ENCODE results near the gene TSC22D1. TPM values are rescaled to one million over a fixed set of nuclear protein-coding genes. Genes with fewer than 3 reads are reported as not detected.

TSC22D1 gene
- total RNA-seq, 1 donor from 2014 or later, result 7.0 TPM

DNA sequence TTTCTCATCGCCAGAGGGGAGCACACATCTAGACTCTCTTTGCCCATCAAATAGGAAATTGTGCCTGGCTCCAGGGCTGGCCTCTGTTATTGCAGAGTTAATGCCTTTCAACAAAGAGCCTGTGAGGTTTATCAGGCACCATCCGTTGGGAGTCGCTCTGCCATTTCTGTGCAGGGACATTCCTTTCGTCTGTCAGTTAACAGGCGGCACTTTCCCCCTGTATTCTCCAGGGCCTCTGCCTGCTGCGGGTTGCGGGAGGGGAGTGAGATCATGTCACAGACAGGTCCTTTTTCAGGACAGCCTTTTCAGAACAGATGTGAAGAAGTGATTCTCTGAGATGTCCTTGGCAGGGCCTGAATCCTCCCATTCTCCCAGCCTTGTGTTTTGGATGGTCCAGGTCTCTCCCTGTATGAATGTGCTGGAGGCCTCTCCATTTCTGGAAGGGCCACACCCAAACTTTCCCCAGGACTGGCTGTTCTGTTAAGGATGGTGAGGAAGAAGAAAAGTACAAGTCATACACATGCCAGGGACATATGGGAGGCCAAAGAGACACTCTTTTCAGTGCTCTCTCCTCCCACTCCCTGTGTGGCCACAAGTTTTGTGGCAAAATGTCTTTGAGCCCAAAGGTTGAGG, 187.6 kb downstream of the TSC22D1 start:
- intact Hi-C loops (cut with micrococcal nuclease), result no loop called here

DNA sequence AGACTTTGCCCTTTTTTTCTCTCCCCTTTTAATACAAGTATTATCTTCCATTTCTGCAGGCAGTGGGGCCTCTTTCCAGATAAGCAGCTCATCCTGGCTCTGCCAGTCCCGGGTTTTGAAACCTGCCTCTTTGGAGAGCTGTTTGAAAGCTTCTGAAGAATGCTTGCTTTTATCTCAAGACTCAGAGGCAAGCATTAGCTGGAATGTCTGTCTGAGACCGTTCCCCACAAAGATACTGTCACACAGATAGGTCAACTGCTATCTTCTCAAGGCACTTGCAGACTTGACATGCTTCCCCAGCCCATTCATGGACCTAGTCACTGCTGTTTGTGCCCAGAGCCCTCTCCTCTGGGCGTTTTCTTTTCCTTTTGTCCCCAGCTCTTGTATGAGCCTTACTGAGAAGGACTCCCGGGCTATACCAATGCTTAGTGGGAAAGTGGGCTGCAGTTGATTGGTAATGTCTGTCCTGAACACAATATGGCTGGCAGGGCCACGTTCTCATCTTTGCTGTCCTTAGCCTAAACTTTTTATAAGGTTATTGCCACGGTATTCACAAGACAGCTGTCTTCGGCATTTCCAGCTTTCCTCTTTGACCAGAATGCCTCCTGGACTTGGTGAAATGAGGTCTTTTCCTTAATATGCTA, 189.1 kb downstream of the TSC22D1 start:
- intact Hi-C loops (cut with micrococcal nuclease), result no loop called here

DNA sequence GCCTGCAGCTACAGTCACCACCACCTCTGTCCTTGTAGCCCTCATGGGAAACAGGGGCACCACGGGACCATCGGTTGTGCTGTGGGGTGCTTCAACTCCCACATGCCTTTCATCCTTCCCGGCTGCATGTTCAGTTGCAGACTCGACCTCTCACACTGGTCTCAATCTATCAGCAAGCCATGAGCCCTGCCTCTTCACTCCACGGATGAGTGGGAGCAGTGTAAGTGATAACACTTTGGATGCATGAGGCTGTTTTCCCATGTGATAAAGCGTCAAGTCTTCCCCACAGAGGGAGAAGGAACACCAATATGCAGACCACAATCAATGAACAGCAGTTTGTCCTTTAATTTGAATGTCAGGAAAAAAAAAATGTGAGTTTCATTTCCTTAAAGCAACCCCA, 190.3 kb downstream of the TSC22D1 start:
- intact Hi-C loops (cut with micrococcal nuclease), result no loop called here

DNA sequence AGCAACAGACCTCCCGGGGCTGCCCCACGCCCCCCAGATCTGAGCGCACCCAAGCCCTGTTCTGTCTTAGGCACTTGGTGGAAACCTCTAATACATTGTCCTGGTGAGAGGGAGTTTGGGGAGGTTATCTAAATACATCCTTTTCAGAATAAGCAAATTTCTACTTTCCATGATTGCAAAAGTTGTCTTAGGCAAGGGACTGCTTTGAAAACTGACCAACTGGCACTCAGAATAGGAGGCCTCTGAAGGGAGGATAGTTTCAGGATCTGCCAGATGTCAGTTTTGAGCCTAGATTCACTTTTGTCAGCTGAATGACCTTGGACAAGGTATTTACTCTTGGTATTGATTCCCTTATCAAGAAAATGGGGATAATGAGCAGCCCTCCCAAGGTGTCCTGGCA, 190.7 kb downstream of the TSC22D1 start:
- intact Hi-C loops (cut with micrococcal nuclease), result no loop called here

DNA sequence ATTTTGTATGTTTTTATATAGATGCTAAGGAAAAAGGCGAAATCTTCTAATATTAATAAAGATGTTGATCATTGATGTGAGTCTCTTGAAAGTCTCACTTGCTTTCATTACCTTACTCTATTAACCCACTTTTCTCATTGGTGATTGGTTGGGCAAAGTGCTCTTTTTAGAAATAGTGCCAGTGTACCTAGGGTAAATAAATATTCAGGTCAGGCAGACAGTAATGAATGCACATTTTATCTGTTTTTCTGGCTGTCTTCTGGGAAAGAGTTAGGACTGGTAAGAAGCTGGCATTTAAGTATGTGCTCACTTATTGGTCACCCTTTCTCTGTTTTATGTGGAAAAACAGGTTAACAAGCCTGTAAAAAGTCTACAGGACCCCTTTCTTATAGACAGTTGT, 191.4 kb downstream of the TSC22D1 start:
- intact Hi-C loops (cut with micrococcal nuclease), result no loop called here

DNA sequence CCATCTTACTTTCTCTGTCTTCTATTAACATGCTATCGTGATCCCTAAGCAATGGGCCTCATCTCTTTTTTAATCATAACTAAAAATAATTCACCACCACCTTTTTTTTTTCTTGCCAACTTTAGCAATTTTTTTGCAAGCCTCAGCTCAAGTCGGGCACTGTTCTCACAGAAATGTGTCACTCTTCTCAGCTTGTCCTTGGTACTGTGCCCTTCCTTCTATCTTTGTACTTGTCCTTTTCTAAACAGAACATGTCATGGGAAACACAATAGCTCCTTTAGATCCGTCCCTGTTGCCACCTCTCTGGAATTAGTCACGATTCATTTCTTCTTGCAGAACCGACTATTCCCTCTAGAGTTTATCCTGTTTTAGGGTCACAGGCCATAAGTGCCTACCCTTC, 192.2 kb downstream of the TSC22D1 start:
- intact Hi-C loops (cut with micrococcal nuclease), result no loop called here

DNA sequence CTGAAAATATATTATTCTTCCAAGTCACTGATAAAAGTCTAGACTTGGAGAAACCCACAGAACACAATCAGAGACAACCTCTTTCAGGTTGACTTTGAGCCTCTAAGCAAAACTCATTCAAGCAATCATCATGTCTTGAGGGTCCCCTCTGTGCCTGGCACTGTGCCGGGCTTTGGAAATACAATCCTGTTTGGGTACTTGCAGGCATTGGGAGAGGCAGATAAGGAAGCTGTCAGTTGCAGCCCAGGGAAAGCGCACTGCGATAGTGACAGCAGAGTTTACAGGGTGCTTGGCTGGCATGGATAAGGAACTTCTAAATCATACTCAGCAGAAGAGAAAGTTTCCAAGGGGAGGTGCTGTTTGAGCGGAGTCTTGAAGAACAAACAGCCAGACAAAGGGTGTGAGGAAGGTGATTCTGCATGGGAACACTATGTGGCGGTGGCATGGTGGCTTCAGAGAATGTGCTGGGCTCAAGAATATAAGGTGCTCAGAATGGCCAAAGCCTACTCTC, 193.4 kb downstream of the TSC22D1 start:
- intact Hi-C loops (cut with micrococcal nuclease), result no loop called here

Other genes starting within 250 kb of the TSC22D1 start
- not detected in 2 replicates for gene SERP2, start 202.5 kb downstream of the TSC22D1 start, total RNA-seq